ENCODE data around the gene NKX2-3.

GRCh38 chr10:99539820-99540219, 7.1 kb downstream of the NKX2-3 start:
- TF ChIP-seq CTCF (tag by site-specific recombination; IDR thresholded peaks at IDR 0.05) (no peak), ZNF350 (tag by site-specific recombination; IDR thresholded peaks at IDR 0.05) (no peak), SP2 (tag by site-specific recombination; IDR thresholded peaks at IDR 0.05) (no peak), ZNF175 (tag by site-specific recombination; IDR thresholded peaks at IDR 0.05) (no peak), ZNF169 (tag by site-specific recombination; IDR thresholded peaks at IDR 0.05) (no peak)
